Measurements from ENCODE around the gene DHX9. TPM values are rescaled to one million over a fixed set of nuclear protein-coding genes. Genes with fewer than 3 reads are reported as not detected.

The DHX9 gene
- total RNA-seq (2022; extraction: Qiagen RNA extraction; ENCODE audit: low read depth): 167 to 205 TPM (median 176 TPM) in 5 replicates

GRCh38 chr1:182839209-182840066 lies at the start of gene DHX9:
Gene DHX9 (plus strand): TSS chr1:182839347. CDS start chr1:182842567, 3,220 bp downstream.

Other genes with a start within 250 kb of the DHX9 start
- 0.15 to 0.31 TPM (median 0.19 TPM) in 5 replicates for gene RGS16, start 235.0 kb upstream of the DHX9 start, total RNA-seq (2022; extraction: Qiagen RNA extraction; ENCODE audit: low read depth)
- not detected in 5 replicates for gene RGS8, start 154.8 kb upstream of the DHX9 start, total RNA-seq (2022; extraction: Qiagen RNA extraction; ENCODE audit: low read depth)
- 0.59 to 1.0 TPM (median 0.81 TPM) in 5 replicates for gene NPL, start 49.6 kb upstream of the DHX9 start, total RNA-seq (2022; extraction: Qiagen RNA extraction; ENCODE audit: low read depth)
- gene SHCBP1L, start 113.8 kb downstream of the DHX9 start, total RNA-seq (2022; extraction: Qiagen RNA extraction; ENCODE audit: low read depth): not detected in 5 replicates
- gene LAMC1, start 184.1 kb downstream of the DHX9 start, total RNA-seq (2022; extraction: Qiagen RNA extraction; ENCODE audit: low read depth): 87.7 to 136 TPM (median 106 TPM) in 5 replicates